Progenitor cell of endocrine pancreas (in vitro differentiated cells): ENCODE data around the gene STMN3. TPM values are rescaled to one million over a fixed set of nuclear protein-coding genes. Genes with fewer than 3 reads are reported as not detected.

Experiments
- DNase-seq: peaks from one replicate; pipeline ENCODE4 v3.0.0; 2021; ENCODE audit warnings: low spot score; ENCODE audit not compliant: unreplicated experiment
- H3K27ac Mint-ChIP-seq: 2 replicates; pipeline ENCODE4 v1.8.0; 2021; ENCODE audit warnings: mild to moderate bottlenecking, moderate library complexity, mixed read lengths
- H3K27me3 Mint-ChIP-seq: 2 replicates; pipeline ENCODE4 v1.8.0; 2021; ENCODE audit warnings: mixed read lengths
- H3K36me3 Mint-ChIP-seq: 2 replicates; pipeline ENCODE4 v1.8.0; 2022; ENCODE audit warnings: mixed read lengths; ENCODE audit not compliant: insufficient read depth
- H3K4me1 Mint-ChIP-seq: 2 replicates; pipeline ENCODE4 v1.8.0; 2021; ENCODE audit warnings: low read depth, mixed read lengths
- H3K4me3 Mint-ChIP-seq: 2 replicates; pipeline ENCODE4 v1.8.0; 2021; ENCODE audit warnings: low read depth, mild to moderate bottlenecking, moderate library complexity, mixed read lengths
- H3K9me3 Mint-ChIP-seq: 2 replicates; pipeline ENCODE4 v1.8.0; 2021; ENCODE audit warnings: low read depth, mixed read lengths
- total RNA-seq: library from RNA; stranded (reverse); gene quantifications from 2 replicates; pipeline ENCODE4 v1.2.1, GENCODE V29; 2021
- TF ChIP-seq, protein P1 (sequence below): fragments of 200-600 bp; sonication (generic); IDR thresholded peaks from one replicate; pipeline ENCODE4 v1.5.0; 2021; ENCODE audit warnings: antibody characterized with exemption, mild to moderate bottlenecking; ENCODE audit not compliant: unreplicated experiment

STMN3 gene
- total RNA-seq, 1 donor from 2014 or later = 25.6 TPM

DNA sequence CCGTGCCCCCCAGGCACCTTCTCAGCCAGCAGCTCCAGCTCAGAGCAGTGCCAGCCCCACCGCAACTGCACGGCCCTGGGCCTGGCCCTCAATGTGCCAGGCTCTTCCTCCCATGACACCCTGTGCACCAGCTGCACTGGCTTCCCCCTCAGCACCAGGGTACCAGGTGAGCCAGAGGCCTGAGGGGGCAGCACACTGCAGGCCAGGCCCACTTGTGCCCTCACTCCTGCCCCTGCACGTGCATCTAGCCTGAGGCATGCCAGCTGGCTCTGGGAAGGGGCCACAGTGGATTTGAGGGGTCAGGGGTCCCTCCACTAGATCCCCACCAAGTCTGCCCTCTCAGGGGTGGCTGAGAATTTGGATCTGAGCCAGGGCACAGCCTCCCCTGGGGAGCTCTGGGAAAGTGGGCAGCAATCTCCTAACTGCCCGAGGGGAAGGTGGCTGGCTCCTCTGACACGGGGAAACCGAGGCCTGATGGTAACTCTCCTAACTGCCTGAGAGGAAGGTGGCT, 44.2 kb upstream of the STMN3 start:
- H3K27ac Mint-ChIP-seq = no peak overlapping the region
- peaks cover 2% of the 10 kb centered on the region for H3K36me3 Mint-ChIP-seq
- H3K27me3 Mint-ChIP-seq = no peaks in the 10 kb centered on the region
- peak overlapping the region; percentile 16 for H3K4me3 Mint-ChIP-seq
- TF ChIP-seq, protein P1, sequence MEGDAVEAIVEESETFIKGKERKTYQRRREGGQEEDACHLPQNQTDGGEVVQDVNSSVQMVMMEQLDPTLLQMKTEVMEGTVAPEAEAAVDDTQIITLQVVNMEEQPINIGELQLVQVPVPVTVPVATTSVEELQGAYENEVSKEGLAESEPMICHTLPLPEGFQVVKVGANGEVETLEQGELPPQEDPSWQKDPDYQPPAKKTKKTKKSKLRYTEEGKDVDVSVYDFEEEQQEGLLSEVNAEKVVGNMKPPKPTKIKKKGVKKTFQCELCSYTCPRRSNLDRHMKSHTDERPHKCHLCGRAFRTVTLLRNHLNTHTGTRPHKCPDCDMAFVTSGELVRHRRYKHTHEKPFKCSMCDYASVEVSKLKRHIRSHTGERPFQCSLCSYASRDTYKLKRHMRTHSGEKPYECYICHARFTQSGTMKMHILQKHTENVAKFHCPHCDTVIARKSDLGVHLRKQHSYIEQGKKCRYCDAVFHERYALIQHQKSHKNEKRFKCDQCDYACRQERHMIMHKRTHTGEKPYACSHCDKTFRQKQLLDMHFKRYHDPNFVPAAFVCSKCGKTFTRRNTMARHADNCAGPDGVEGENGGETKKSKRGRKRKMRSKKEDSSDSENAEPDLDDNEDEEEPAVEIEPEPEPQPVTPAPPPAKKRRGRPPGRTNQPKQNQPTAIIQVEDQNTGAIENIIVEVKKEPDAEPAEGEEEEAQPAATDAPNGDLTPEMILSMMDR = no peak
- H3K9me3 Mint-ChIP-seq = no peaks in the 10 kb centered on the region
- DNase-seq = no peak
- H3K4me1 Mint-ChIP-seq = no peaks in the 10 kb centered on the region

DNA sequence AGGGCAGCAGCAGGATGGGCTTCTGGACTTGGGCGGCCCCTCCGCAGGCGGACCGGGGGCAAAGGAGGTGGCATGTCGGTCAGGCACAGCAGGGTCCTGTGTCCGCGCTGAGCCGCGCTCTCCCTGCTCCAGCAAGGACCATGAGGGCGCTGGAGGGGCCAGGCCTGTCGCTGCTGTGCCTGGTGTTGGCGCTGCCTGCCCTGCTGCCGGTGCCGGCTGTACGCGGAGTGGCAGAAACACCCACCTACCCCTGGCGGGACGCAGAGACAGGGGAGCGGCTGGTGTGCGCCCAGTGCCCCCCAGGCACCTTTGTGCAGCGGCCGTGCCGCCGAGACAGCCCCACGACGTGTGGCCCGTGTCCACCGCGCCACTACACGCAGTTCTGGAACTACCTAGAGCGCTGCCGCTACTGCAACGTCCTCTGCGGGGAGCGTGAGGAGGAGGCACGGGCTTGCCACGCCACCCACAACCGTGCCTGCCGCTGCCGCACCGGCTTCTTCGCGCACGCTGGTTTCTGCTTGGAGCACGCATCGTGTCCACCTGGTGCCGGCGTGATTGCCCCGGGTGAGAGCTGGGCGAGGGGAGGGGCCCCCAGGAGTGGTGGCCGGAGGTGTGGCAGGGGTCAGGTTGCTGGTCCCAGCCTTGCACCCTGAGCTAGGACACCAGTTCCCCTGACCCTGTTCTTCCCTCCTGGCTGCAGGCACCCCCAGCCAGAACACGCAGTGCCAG, 43.6 kb upstream of the STMN3 start, which contains the start of gene TNFRSF6B:
TNFRSF6B (plus strand) TSS at position 25 of the 729 bp plus-strand sequence; CDS start at position 141, 116 bp downstream.
- peaks cover 2% of the 10 kb centered on the region for H3K36me3 Mint-ChIP-seq

DNA sequence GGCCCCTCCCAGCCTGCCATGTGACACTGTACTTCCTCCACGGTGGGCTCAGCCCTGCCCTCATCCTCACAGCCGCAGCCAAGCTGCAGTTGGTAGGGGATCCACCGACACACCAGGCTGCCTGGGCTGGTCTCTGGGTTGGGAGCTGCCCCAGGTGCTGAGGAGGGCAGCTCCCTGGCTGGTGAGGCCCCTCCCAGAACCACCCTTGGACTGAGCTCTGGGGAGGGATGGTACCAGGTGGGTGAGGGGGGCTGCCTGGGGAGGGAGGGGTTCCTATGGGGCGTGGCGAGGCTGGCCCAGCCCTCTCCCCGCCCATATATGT, 43.0 kb upstream of the STMN3 start:
- TF ChIP-seq, protein P1 = no peak
- no peak overlapping the region for H3K27ac Mint-ChIP-seq
- H3K27me3 Mint-ChIP-seq = no peaks in the 10 kb centered on the region
- H3K9me3 Mint-ChIP-seq = no peaks in the 10 kb centered on the region
- H3K36me3 Mint-ChIP-seq = peaks cover 2% of the 10 kb centered on the region
- no peaks in the 10 kb centered on the region for H3K4me1 Mint-ChIP-seq
- H3K4me3 Mint-ChIP-seq = no peak overlapping the region
- DNase-seq = no peak

More for the DNA sequence above, 43.6 kb upstream of the STMN3 start, which contains the start of gene TNFRSF6B:
- no peak within 1 kb of the TSS for H3K27ac Mint-ChIP-seq
- peak within 1 kb of the TSS; percentile 16 for H3K4me3 Mint-ChIP-seq
- H3K9me3 Mint-ChIP-seq = no peaks in the 10 kb centered on the region
- no peak for DNase-seq
- no peaks in the 10 kb centered on the region for H3K4me1 Mint-ChIP-seq
- H3K27me3 Mint-ChIP-seq = no peaks in the 10 kb centered on the region
- TF ChIP-seq, protein P1 = no peak

- Mint-ChIP-seq H3K27me3 (no peaks in the 10 kb centered on the region), H3K9me3 (no peaks in the 10 kb centered on the region), H3K4me3 (no peak overlapping the region), H3K36me3 (peaks cover 2% of the 10 kb centered on the region), H3K27ac (no peak overlapping the region), H3K4me1 (no peaks in the 10 kb centered on the region)
- DNase-seq = no peak
- TF ChIP-seq, protein P1 = no peak
Observed at GRCh38 chr20:63695424-63696305, 42.4 kb upstream of the STMN3 start.

DNA sequence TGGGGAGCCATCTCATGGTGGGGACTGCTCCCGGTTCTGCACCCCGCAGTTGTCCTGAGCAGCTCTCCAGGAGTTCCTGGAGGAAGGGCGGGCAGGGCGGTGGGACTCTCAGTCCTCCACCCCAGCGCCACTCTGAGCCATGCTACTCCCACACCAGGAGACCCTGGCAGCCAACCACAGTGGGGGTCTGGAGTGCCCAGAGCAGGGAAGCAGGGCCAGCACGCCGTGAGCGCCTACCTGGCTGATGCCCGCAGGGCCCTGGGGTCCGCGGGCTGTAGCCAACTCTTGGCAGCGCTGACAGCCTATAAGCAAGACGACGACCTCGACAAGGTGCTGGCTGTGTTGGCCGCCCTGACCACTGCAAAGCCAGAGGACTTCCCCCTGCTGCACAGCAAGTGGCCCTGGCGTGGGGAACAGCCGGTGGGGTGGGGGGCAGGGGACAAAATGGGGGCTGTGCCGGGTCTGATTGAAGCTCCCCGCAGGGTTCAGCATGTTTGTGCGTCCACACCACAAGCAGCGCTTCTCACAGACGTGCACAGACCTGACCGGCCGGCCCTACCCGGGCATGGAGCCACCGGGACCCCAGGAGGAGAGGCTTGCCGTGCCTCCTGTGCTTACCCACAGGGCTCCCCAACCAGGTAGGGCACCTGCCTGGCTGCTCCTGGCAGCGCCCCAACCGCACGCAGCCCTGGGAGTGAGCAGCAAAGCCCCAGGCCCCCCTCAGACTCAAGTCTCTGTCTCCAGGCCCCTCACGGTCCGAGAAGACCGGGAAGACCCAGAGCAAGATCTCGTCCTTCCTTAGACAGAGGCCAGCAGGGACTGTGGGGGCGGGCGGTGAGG, 41.6 kb upstream of the STMN3 start:
- TF ChIP-seq, protein P1 = no peak
- Mint-ChIP-seq H3K36me3 (peaks cover 2% of the 10 kb centered on the region), H3K9me3 (no peaks in the 10 kb centered on the region), H3K4me1 (no peaks in the 10 kb centered on the region), H3K27me3 (no peaks in the 10 kb centered on the region), H3K27ac (no peak overlapping the region), H3K4me3 (no peak overlapping the region)
- no peak for DNase-seq
